ENCODE results near the gene MICA.

GRCh38 chr6:31438677-31439076 is 35.3 kb downstream of the MICA start:
- TF ChIP-seq MAX (IDR thresholded peaks at IDR 0.05; ENCODE audit: low read depth) (no peak), CTCF (IDR thresholded peaks at IDR 0.05) (no peak), RAD21 (IDR thresholded peaks at IDR 0.05; ENCODE audit: low read length) (no peak), USF1 (IDR thresholded peaks at IDR 0.05; ENCODE audit: borderline replicate concordance, low read depth) (no peak), EP300 (IDR thresholded peaks at IDR 0.05; ENCODE audit: borderline replicate concordance in 1 of 2, low read depth in 1 of 2, low read length in 1 of 2) (no peak), POLR2AphosphoS5 (IDR thresholded peaks at IDR 0.05; ENCODE audit: low read depth, low read length) (no peak), NRF1 (IDR thresholded peaks at IDR 0.05; ENCODE audit: low read depth, low read length) (no peak), REST (IDR thresholded peaks at IDR 0.05; ENCODE audit: low read depth, low read length) (no peak), TEAD4 (IDR thresholded peaks at IDR 0.05; ENCODE audit: borderline replicate concordance, insufficient read depth) (no peak), TAF1 (IDR thresholded peaks at IDR 0.05; ENCODE audit: borderline replicate concordance, low read depth, low read length) (no peak), USF2 (IDR thresholded peaks at IDR 0.05; ENCODE audit: borderline replicate concordance, low read depth, low read length) (no peak), MXI1 (IDR thresholded peaks at IDR 0.05; ENCODE audit: low read depth, low read length) (no peak), SIN3A (IDR thresholded peaks at IDR 0.05; ENCODE audit: borderline replicate concordance, low read depth, low read length) (no peak), FOXM1 (IDR thresholded peaks at IDR 0.05; ENCODE audit: low read depth) (no peak)
